MM.1S (cell line): ENCODE measurements around the gene CAPN11.

Experiments
- DNase-seq: peaks from one replicate; pipeline ENCODE4 v3.0.0-alpha.2; 2015
- H2AFZ ChIP-seq: fragments of 300-600 bp; sonication (generic); 2 replicates; pipeline ENCODE4 v1.6.0; 2016; ENCODE audit warnings: antibody characterized with exemption, low read length
- H3F3A ChIP-seq: fragments of 300-600 bp; sonication (generic); 2 replicates; pipeline ENCODE4 v1.6.1; 2016; ENCODE audit warnings: mild to moderate bottlenecking, antibody characterized with exemption, low read length, moderate library complexity, mixed read lengths; ENCODE audit not compliant: insufficient read depth
- H3K27ac ChIP-seq: fragments of 300-600 bp; sonication (generic); 2 replicates; pipeline ENCODE4 v1.5.1; 2016; ENCODE audit warnings: mild to moderate bottlenecking, low read length
- H3K27me3 ChIP-seq: fragments of 300-600 bp; sonication (generic); replicated peaks from 2 replicates; pipeline ENCODE4 v1.6.0; 2016; ENCODE audit warnings: low read length; ENCODE audit not compliant: insufficient read depth
- H3K36me3 ChIP-seq: fragments of 300-600 bp; sonication (generic); replicated peaks from 2 replicates; pipeline ENCODE4 v1.6.1; 2016; ENCODE audit warnings: mild to moderate bottlenecking, low read length, mixed read lengths; ENCODE audit not compliant: insufficient read depth
- H3K4me1 ChIP-seq: fragments of 300-600 bp; sonication (generic); 2 replicates; pipeline ENCODE4 v1.6.1; 2016; ENCODE audit warnings: low read length, mixed read lengths
- H3K4me2 ChIP-seq: fragments of 300-600 bp; sonication (generic); 2 replicates; pipeline ENCODE4 v1.6.0; 2016; ENCODE audit warnings: low read depth, low read length
- H3K4me3 ChIP-seq: fragments of 300-600 bp; sonication (generic); 2 replicates; pipeline ENCODE4 v1.5.1; 2016; ENCODE audit warnings: low read length, mixed read lengths
- H3K79me2 ChIP-seq: fragments of 300-600 bp; sonication (generic); 2 replicates; pipeline ENCODE4 v1.6.1; 2016; ENCODE audit warnings: mixed run types, low read length, mixed read lengths
- H3K9ac ChIP-seq: fragments of 300-600 bp; sonication (generic); 2 replicates; pipeline ENCODE4 v1.6.1; 2016; ENCODE audit warnings: low read length, mixed read lengths
- H3K9me2 ChIP-seq: fragments of 300-600 bp; sonication (generic); replicated peaks from 2 replicates; pipeline ENCODE4 v1.6.1; 2016; ENCODE audit warnings: mild to moderate bottlenecking, low read length, mixed read lengths; ENCODE audit not compliant: insufficient read depth
- H3K9me3 ChIP-seq: fragments of 300-600 bp; sonication (generic); replicated peaks from 2 replicates; pipeline ENCODE4 v1.6.1; 2016; ENCODE audit warnings: mild to moderate bottlenecking, low read length, mixed read lengths; ENCODE audit not compliant: insufficient read depth
- H4K20me1 ChIP-seq: fragments of 300-600 bp; sonication (generic); 2 replicates; pipeline ENCODE4 v1.6.1; 2016; ENCODE audit warnings: mild to moderate bottlenecking, low read length, moderate library complexity, mixed read lengths; ENCODE audit not compliant: insufficient read depth
- CTCF ChIP-seq: fragments of 300-600 bp; sonication (generic); IDR thresholded peaks from 2 replicates; pipeline ENCODE4 v1.5.1; 2016; ENCODE audit warnings: antibody characterized with exemption, low read length, mixed read lengths
- EZH2 ChIP-seq: fragments of 300-600 bp; sonication (generic); optimal IDR thresholded peaks from 2 replicates; pipeline ENCODE3; 2017; ENCODE audit warnings: low read depth, mild to moderate bottlenecking, antibody characterized with exemption, low read length, mixed read lengths
- EZH2phosphoT487 ChIP-seq: fragments of 300-600 bp; sonication (generic); IDR thresholded peaks from 2 replicates; pipeline ENCODE4 v1.6.1; 2018; ENCODE audit warnings: antibody characterized with exemption, low read length

The CAPN11 gene

GRCh38 chr6:44157152-44157521 is 1.5 kb upstream of the CAPN11 start:
- H3K36me3 ChIP-seq, result no peaks in the 10 kb centered on the region
- no peaks in the 10 kb centered on the region for H3K9me3 ChIP-seq
- no peak overlapping the region for H3K4me3 ChIP-seq
- no peaks in the 10 kb centered on the region for H3F3A ChIP-seq
- H3K4me2 ChIP-seq, result no peak overlapping the region
- no peaks in the 10 kb centered on the region for H4K20me1 ChIP-seq
- no peak overlapping the region for H3K9ac ChIP-seq
- H2AFZ ChIP-seq, result no peak overlapping the region
- no peak for DNase-seq
- no peaks in the 10 kb centered on the region for H3K9me2 ChIP-seq
- TF ChIP-seq CTCF, result no peak
- no peak for TF ChIP-seq EZH2phosphoT487
- no peak for TF ChIP-seq EZH2
- H3K79me2 ChIP-seq, result no peaks in the 10 kb centered on the region
- H3K27me3 ChIP-seq, result no peaks in the 10 kb centered on the region
- no peak overlapping the region for H3K27ac ChIP-seq
- H3K4me1 ChIP-seq, result 0 out of 2 replicates have a peak, but pooled peaks cover 5% of the 10 kb centered on the region

- Histone ChIP-seq H3K79me2 (no peaks in the 10 kb centered on the region), H3K4me2 (no peak overlapping the region), H3K9me2 (no peaks in the 10 kb centered on the region), H2AFZ (no peak overlapping the region), H3K9ac (no peak overlapping the region), H3K4me1 (0 out of 2 replicates have a peak, but pooled peaks cover 5% of the 10 kb centered on the region), H3F3A (no peaks in the 10 kb centered on the region), H4K20me1 (no peaks in the 10 kb centered on the region), H3K36me3 (no peaks in the 10 kb centered on the region), H3K27ac (no peak overlapping the region), H3K9me3 (no peaks in the 10 kb centered on the region), H3K4me3 (no peak overlapping the region), H3K27me3 (no peaks in the 10 kb centered on the region; the same call in 1 of the 2 replicates)
- TF ChIP-seq EZH2 (no peak), EZH2phosphoT487 (no peak), CTCF (no peak)
- DNase-seq, result no peak
These were observed 3.3 kb downstream of the CAPN11 start for GRCh38 chr6:44161997-44162338.

DNA sequence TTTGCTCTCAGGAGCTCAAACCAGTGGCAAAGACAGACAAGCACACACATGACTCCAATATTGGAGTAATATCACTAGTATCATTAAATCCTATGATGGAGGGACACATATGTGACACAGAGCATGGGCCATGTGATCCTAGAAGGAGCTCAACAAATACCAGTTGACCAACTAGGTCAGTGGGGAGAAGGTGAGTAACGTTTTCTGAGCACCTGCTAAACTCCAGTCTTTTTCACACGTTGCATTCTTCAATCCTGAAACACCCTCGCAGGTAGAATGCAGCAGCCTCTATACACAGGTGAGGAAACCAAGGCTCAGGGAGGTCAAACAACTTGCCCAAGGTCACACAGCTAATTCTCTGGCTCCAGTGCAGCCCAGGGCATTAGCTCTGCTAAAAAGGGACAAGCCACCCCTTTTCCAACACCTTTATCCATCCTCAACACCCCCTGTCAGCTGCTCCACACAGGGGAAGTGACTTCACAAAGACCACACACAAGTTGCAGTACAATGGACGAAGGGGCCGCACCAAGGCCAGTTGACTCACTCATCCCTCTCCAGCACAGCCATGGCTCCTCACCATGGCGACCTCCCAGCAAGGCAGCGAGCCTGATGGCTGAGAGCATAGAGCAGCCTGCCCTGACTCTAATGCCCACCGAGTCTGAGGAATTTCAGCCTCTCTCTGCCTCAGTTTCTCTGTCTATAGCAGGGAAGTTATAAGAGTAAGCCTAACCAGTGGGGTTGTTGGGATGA is 4.4 kb downstream of the CAPN11 start:
- no peak for DNase-seq

More for the DNA sequence above, 4.4 kb downstream of the CAPN11 start:
- no peaks in the 10 kb centered on the region for H3K79me2 ChIP-seq
- TF ChIP-seq EZH2, result no peak
- no peak for TF ChIP-seq CTCF
- no peak for TF ChIP-seq EZH2phosphoT487
- 0 out of 2 replicates have a peak, but pooled peaks cover 5% of the 10 kb centered on the region for H3K4me1 ChIP-seq
- H4K20me1 ChIP-seq, result no peaks in the 10 kb centered on the region
- no peak overlapping the region for H3K4me2 ChIP-seq
- no peaks in the 10 kb centered on the region; the same call in 1 of the 2 replicates for H3K27me3 ChIP-seq
- H2AFZ ChIP-seq, result no peak overlapping the region
- no peak overlapping the region for H3K9ac ChIP-seq
- no peaks in the 10 kb centered on the region for H3K9me3 ChIP-seq
- no peaks in the 10 kb centered on the region for H3K9me2 ChIP-seq
- H3F3A ChIP-seq, result no peaks in the 10 kb centered on the region
- no peak overlapping the region for H3K4me3 ChIP-seq
- no peak overlapping the region for H3K27ac ChIP-seq
- no peaks in the 10 kb centered on the region for H3K36me3 ChIP-seq
